Stimulated activated CD8-positive, alpha-beta memory T cell treated with anti-CD3 and anti-CD28 coated beads, Interleukin-12 subunit alpha, Interleukin-12 subunit beta, amount 100 ng/mL, for 24 hours (primary cell): Measurements from ENCODE around the gene SDR9C7.

Experiments
- DNase-seq: peaks from one replicate; pipeline ENCODE4 v3.0.0-alpha.2; 2020; ENCODE audit errors: extremely low read depth

SDR9C7 gene

DNA sequence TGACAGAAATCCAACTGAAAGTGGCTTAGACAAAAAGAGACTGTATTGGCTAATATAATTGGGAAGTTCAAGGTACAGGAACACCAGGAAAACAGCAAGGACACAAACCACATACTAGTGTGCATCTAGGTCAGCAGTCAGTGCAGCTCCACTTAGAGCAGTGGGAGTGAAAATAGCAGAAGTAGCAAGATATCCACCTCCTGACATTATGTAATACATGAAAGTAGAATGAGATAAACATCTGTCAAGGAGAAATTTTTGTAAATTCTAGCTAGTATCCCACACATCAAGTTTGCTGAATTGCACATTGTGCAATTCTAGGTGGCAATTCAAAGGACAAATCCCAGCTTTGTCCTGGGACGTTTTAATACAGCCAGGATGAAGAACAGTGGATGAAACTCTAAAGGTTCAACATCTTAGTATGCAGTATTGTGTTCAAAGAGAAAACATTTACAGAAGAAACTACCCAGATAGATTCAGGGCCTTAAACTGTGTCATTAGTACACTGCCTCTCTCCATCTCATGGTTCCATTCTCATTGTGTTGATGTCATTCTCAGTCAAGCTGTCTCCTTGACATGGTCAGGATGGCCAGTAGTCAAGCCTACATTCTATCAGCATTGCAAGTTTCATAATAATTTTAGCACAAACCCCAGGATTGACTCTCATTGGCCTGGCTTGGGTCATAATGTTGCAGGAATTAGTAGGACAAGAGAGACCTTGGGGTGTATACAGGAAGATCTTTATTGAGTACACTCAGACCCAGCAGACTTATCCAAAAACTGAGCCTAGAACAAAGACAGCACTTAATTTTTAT is 56.8 kb downstream of the SDR9C7 start:
- DNase-seq = no peak

DNA sequence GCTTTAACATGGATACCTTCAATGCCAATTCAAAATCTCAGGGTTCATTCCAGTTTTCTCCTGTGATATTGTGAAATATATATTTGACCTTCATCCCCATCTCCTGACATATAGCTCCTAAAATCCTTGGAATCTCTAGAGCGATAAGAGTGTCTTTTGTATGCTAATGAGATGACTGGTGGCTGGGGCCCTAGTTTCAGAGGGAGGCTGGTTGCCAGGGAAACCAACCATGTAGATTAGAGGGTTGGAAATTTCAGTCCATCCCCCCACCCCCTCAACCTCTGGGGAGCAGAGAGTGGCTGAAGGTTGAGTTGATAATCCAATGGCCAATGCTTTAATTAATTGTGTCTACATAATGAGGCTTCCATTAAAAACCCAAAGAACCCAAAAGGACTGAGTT is 59.4 kb downstream of the SDR9C7 start:
- DNase-seq = no peak

DNA sequence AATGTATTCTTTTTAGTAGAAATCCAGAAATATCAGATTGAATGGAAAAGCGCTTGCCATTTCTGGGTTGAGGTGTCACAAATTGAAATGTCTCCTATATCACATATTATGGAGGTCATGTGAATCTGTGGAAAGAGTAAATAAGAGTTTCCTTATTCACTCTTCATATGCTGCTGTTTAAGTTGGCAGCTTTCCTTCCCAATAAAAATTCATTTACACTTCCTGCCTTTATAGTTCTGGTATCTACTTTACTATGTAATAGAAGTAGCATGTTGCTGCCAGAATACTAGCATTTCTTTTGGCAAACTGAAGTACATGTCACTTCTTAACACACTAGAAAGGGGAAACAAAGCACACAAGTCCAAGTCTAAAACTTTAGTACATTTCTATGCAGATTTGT is 60.8 kb downstream of the SDR9C7 start:
- no peak for DNase-seq
